ENCODE data around the gene PPP1R9A.
A peak's percentile ranks its signal among the peaks of the same experiment; 100 is the strongest.

PPP1R9A gene

DNA sequence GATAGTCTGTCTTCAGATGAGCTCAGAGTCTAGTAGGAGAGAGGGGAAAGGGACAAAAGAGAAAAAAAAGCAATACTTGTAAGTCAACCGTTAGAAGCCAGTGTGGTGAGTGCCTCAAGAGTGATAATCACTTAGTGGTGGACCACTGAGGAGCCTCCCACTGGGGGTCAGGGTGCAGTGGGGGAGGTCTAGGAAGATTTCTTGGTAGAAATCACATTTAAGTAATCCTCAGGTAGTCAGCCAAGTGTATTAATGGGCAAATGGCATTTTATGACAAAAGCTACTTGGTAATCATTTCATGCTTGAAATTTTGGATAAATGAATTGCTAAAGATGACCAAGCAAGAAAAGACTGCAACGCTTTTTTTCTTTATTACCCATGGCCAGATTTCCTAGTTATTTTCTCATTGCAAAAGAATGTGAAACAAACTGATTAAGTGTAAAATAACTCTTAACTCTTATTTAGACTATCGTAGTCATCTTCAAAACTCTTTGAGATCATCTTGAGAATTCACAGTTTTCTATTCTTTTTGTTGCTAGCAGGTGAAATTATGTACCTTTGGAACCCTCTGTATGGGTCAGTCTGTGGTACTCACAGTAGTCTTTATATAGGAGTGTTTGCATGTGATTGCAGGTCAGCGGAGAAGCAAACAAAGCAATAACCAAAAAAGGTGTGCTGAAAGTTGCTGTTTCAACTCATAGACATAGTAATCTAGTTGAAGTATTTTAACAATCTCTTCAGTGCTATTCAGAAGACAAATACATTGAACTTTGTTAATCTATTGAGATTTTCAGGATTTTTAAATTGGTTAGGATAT lies 63.9 kb downstream of the PPP1R9A start:
- no peak overlapping the region for H3K4me3 ChIP-seq (ENCODE audit: low read depth, low read length)
- DNase-seq (ENCODE audit: low read depth): no peak
- TF ChIP-seq, protein P1, sequence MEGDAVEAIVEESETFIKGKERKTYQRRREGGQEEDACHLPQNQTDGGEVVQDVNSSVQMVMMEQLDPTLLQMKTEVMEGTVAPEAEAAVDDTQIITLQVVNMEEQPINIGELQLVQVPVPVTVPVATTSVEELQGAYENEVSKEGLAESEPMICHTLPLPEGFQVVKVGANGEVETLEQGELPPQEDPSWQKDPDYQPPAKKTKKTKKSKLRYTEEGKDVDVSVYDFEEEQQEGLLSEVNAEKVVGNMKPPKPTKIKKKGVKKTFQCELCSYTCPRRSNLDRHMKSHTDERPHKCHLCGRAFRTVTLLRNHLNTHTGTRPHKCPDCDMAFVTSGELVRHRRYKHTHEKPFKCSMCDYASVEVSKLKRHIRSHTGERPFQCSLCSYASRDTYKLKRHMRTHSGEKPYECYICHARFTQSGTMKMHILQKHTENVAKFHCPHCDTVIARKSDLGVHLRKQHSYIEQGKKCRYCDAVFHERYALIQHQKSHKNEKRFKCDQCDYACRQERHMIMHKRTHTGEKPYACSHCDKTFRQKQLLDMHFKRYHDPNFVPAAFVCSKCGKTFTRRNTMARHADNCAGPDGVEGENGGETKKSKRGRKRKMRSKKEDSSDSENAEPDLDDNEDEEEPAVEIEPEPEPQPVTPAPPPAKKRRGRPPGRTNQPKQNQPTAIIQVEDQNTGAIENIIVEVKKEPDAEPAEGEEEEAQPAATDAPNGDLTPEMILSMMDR (IDR thresholded peaks at IDR 0.05; ENCODE audit: control insufficient read depth, extremely low read depth, insufficient read depth): no peak

DNA sequence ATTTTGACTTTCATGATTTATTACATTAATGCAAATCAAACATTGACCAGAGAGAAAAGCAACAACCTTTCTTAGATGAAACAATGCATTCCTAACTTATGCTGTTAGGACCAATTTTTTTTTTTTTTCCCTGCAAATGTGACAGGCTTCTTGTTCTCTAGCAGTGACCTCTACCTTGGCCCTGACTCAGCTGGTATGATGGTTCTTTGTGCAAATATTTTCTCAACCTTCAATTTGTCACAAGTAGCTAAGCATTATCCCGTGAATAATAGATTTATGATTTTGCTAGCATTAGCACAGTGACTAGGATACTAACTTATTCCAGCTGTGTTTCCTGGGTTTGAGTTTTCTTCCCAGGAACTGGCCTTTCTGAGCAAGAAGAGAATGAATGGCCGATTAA lies 64.9 kb downstream of the PPP1R9A start:
- TF ChIP-seq, protein P1 (IDR thresholded peaks at IDR 0.05; ENCODE audit: control insufficient read depth, extremely low read depth, insufficient read depth): no peak
- DNase-seq (ENCODE audit: low read depth): peak; percentile 1
- H3K4me3 ChIP-seq (ENCODE audit: low read depth, low read length): no peak overlapping the region

DNA sequence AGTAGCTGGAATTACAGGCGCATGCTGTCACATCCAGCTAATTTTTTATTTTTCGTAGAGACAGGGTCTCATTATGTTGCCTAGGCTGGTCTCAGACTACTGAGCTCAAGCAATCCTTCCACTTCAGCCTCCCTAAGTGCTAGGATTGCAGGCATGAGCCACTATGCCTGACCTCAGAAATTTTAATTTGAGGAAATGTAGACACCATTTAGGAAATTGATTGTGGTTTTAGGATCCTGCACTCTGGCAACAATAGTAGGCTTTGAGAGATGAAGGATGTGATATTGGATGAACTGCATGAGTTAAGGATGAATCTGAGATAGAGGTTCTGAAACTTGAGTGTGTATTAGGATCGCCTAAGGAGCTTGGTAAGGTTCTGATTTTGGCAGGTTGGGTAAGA lies 66.5 kb downstream of the PPP1R9A start:
- no peak for DNase-seq (ENCODE audit: low read depth)
- TF ChIP-seq, protein P1 (IDR thresholded peaks at IDR 0.05; ENCODE audit: control insufficient read depth, extremely low read depth, insufficient read depth): no peak
- no peak overlapping the region for H3K4me3 ChIP-seq (ENCODE audit: low read depth, low read length)

DNA sequence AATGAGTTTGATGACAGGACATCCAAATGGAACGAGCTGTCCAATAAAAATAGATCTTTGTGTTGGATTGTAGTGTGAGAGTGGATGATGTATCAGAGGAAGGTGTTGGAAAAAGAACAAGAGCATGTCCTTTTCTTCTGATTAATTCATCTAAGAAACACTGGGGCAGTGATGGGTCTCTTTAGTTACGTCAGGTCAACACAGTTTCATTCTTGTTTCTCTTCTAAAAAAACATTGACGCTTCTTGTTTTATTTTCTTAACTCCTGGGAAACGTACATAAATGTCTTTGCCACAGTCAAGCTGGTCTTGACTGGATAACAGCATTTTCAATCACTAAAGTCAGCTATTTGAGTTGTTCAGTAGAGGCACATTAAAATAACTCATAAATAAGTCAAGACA lies 67.0 kb downstream of the PPP1R9A start:
- no peak overlapping the region for H3K4me3 ChIP-seq (ENCODE audit: low read depth, low read length)
- TF ChIP-seq, protein P1 (IDR thresholded peaks at IDR 0.05; ENCODE audit: control insufficient read depth, extremely low read depth, insufficient read depth): no peak
- no peak for DNase-seq (ENCODE audit: low read depth)

DNA sequence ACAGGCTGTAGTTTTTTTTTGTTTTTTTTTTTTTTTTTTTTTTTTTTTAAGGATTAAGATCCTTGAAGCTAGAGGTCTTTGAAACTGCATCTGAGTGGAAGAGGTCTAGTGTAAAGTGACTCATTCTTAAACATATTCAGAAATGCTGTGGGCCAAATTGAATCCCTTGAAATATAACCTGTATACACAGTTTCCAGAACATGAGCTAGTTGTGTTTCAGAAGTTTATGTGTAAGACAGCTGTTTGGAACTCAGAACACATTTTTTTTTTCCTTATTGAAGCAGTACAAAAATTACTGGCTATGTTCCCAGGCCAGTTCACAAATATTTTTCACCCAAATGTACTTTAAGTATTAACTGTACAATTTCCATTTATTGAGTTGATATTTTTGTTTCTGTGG lies 67.9 kb downstream of the PPP1R9A start:
- TF ChIP-seq, protein P1 (IDR thresholded peaks at IDR 0.05; ENCODE audit: control insufficient read depth, extremely low read depth, insufficient read depth): no peak
- no peak overlapping the region for H3K4me3 ChIP-seq (ENCODE audit: low read depth, low read length)
- DNase-seq (ENCODE audit: low read depth): no peak

DNA sequence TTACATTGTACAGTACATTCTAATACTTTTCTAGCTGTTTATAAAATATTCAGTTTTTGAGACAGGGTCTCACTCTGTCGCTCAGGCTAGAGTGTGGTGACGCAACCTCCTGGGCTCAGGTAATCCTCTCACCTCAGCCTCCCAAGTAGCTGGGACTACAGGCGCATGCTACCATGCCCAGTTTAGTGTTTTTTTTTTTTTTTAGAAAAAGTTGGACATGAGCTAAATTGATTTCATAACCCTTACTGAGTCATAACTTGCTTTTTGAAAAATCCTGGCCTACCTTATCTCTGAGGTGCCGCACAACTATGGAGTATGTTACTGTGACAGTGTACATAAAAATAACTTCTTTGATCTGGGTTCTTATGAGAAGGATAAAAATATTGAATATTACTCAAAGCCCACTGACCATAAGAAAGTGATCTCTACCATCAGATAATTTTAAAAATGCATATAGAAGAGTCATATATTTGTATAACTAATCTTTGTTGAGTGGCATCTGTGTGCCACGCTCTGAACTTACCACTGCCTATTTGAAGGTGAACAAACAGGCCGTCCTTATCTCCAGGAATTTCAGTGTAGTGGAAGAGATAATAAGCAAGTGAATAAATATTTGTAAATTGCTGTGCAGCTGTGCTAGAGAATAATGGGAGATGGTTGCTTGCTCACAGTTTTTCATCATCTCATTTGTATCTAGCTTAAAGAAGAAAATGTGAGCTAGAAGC lies 73.2 kb downstream of the PPP1R9A start:
- DNase-seq (ENCODE audit: low read depth): no peak

More for the DNA sequence above, 73.2 kb downstream of the PPP1R9A start:
- TF ChIP-seq, protein P1 (IDR thresholded peaks at IDR 0.05; ENCODE audit: control insufficient read depth, extremely low read depth, insufficient read depth): no peak
- no peak overlapping the region for H3K4me3 ChIP-seq (ENCODE audit: low read depth, low read length)

All from LNCaP clone FGC (cell line).